Coronary artery (tissue), 2 donors: Measurements from ENCODE around the gene ORAI3.

Experiments used
- DNase-seq: peaks from one replicate; pipeline ENCODE4 v3.0.0-alpha.2; 2017; ENCODE audit warnings: low spot score
- H3K27ac ChIP-seq, 2 donors: fragments of 200-600 bp; sonication (generic); one replicate each; pipeline ENCODE4 v1.5.1; 2016 to 2019
- H3K4me3 ChIP-seq: fragments of 200-600 bp; sonication (generic); 2 replicates; pipeline ENCODE4 v1.5.1; 2016; ENCODE audit warnings: mild to moderate bottlenecking, moderate library complexity
- TF ChIP-seq, protein P1 (sequence below): fragments of 200-600 bp; sonication (generic); IDR thresholded peaks from one replicate; pipeline ENCODE4 v1.5.1; 2019; ENCODE audit warnings: antibody characterized with exemption

ORAI3 gene

DNA sequence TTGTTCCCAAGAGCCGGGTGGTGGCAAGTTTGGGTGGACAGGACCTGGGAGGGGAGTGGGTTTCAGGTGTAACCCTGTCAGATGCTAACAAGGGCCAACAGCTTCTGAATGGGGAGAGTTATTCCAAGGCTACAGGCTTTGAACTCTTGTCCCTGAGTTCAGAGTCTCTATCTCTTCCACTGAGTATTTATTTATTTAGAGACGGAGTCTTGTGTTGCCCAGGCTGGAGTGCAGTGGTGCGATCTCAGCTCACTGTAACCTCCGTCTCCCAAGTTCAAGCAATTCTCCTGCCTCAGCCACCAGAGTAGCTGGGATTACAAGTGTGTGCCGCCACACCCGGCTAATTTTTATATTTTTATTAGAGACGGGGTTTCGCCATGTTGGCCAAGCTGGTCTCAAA is 6.1 kb downstream of the ORAI3 start:
- H3K27ac ChIP-seq: no peak overlapping the region
- no peak overlapping the region for H3K4me3 ChIP-seq
- TF ChIP-seq, protein P1, sequence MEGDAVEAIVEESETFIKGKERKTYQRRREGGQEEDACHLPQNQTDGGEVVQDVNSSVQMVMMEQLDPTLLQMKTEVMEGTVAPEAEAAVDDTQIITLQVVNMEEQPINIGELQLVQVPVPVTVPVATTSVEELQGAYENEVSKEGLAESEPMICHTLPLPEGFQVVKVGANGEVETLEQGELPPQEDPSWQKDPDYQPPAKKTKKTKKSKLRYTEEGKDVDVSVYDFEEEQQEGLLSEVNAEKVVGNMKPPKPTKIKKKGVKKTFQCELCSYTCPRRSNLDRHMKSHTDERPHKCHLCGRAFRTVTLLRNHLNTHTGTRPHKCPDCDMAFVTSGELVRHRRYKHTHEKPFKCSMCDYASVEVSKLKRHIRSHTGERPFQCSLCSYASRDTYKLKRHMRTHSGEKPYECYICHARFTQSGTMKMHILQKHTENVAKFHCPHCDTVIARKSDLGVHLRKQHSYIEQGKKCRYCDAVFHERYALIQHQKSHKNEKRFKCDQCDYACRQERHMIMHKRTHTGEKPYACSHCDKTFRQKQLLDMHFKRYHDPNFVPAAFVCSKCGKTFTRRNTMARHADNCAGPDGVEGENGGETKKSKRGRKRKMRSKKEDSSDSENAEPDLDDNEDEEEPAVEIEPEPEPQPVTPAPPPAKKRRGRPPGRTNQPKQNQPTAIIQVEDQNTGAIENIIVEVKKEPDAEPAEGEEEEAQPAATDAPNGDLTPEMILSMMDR: no peak
- no peak for DNase-seq

DNA sequence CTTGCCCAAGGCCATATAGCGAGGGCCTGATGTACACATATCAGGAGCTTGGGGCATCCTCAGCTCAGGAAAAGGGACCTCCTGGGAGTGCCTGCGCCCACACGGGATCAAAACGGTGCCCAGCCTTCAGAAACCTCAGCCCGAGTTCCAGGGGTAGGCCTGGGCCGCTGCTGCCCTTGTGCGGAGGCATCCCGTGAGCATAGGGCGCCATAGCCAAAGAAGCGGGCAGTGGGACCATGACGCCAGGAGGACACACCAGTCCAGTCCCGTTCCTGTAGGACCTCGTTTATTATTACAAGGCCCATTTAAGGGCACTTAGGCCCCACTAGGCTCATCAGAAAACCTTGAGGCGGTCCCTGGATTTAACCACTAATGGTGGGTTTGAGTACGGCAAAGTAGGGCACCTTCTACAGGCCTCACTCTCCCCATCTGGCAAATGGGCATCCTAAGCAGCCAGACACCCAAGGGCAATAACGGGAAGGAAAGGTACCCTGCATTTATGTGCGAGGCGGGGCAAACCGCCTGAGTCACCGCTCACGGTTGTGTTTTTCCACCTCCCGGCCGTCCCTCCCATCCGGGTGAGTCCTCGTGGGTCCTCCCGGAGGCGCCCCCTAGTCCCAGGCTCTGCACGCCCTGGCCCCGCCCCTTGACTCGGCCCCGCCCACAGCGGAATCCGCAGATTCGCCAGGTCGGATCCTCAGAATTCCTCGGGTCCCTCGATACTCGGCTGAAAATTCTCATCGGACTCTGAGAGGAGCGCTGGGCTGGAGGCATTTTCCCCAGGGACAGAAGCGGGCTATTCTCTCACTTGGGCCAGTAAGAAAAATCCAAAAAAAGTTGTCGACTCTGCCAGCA is 8.0 kb downstream of the ORAI3 start:
- peak; percentile 92 for DNase-seq
- TF ChIP-seq, protein P1: no peak
- H3K4me3 ChIP-seq: peak overlapping the region; percentile 93
- peak overlapping the region; percentile 92 to 98 for H3K27ac ChIP-seq

DNA sequence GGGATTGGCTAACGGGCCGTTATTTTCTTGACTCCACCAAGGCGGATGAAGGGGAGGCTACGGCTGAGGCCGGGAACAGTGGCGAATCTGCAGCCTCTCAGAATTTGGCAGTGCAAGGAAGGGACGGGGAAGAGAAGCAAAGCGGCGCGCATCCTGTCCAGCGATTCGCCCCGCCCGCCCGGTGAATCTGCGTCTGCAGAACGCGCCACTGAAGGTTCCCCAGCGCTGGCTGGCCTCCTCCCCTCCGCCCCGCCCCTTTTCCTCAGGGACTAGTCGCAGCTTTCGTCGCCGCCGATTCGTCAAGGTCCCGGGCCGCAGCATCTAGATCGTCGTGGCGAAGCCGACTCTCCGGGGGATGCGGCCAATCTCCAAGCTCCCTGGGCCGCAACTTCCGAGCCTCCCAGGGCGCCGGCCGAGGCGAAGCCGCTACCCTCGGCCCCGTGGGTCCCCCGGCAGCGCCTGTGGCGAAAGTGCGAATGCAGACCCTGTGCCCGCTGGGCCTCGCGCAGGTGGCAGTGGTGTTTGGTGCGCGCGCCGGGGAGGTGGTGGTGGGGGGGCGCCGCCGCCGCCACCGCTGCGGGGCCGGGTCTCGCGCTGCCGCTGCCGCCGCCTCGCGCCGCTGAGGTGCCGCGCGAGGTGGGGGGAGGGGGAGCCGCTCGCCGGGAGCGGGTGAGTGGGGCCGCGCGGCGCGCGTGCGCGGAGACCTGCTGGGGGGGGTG is 8.7 kb downstream of the ORAI3 start, which contains the start of gene SETD1A:
Gene SETD1A (plus strand): TSS at position 299 of the 719 bp plus-strand sequence. CDS start 978 bp downstream, outside the sequence.
- TF ChIP-seq, protein P1: no peak
- Histone ChIP-seq H3K27ac (peak within 1 kb of the TSS; percentile 92 to 98), H3K4me3 (peak within 1 kb of the TSS; percentile 93)
- peak; percentile 98 for DNase-seq

DNA sequence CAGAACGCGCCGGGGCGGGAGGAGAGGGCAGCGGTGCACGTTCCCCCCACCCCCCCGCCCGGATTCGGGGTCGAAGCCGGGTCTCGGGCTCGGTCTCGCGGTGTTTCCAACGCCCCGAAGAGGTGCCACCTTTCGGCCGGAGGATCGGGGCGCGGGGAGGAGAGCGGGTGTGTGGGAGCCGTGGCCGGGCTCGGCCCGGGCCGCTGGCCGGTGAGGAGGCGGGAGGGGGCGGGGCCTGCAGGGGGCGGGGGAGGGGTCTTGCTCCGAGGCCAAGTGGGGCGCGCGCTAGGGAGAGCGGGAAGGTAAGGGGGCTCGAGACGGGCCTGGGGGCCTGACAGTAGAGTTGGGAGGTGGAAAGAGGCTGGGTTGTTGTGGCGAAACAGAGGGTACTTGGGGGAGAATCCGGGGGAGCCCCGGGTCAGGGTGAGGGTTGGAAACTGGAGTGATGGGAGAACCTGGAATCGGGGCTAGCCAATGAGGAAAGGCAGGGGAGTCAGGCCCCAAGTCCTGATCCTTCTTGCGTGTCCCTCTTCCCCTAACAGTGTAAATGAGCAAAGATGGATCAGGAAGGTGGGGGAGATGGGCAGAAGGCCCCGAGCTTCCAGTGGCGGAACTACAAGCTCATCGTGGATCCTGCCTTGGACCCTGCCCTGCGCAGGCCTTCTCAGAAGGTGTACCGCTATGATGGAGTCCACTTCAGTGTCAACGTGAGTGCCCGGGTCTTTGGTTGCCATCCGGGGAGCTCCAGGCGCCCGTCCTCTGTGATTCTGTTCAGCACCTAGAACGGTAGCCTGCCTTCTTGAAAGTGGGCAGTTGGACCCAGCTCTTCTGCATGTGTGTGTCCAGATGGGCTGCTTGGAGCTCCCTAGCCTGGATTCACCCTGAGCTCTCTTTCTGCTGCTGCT is 9.6 kb downstream of the ORAI3 start:
- Histone ChIP-seq H3K4me3 (peak overlapping the region; percentile 93), H3K27ac (peak overlapping the region; percentile 92 to 98)
- DNase-seq: no peak
- TF ChIP-seq, protein P1: no peak

DNA sequence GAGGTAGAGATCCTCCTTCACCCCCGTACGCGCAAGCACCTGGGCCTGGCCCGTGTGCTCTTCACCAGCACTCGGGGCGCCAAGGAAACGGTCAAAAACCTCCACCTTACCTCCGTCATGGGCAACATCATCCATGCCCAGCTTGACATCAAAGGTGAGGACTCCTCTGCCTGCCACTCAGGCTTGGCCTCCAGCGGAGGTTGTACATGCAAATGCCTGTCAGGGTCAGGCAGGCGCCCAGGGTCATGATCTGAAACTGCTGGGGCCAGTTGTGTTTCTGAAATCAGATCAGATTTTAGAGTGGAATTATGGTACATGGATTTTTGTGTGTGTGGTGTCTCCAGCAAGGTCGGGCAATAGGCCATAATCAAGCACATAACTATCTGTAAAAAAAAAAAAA is 12.5 kb downstream of the ORAI3 start:
- Histone ChIP-seq H3K27ac (no peak overlapping the region), H3K4me3 (no peak overlapping the region)
- TF ChIP-seq, protein P1: no peak
- DNase-seq: no peak

DNA sequence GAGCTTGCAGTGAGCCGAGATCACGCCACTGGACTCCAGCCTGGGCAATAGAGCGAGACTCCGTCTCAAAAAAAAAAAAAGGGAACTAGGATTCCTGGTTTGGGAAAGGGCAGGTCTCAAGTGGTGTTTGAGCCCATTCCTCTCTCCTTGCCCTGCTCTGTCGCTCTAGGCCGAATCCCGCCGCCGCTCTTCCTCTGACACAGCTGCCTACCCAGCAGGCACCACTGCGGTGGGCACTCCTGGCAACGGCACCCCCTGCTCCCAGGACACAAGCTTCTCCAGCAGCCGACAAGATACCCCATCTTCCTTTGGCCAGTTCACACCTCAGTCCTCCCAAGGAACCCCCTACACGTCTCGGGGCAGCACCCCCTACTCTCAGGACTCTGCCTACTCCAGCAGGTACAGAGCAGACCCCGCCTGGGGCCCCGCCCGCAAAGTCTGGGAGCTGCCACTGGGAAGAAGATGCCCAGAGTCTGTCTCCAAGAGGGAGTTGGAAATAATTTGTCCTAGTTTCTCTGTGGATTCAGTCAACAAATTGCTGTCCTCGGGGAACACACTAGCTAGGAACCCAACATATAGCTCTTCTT is 15.2 kb downstream of the ORAI3 start:
- H3K4me3 ChIP-seq: no peak overlapping the region
- DNase-seq: no peak
- TF ChIP-seq, protein P1: no peak

More for the DNA sequence above, 15.2 kb downstream of the ORAI3 start:
- no peak overlapping the region for H3K27ac ChIP-seq
